IMR-90 (cell line): ENCODE results near the gene DNAJC17. TPM values are rescaled to one million over a fixed set of nuclear protein-coding genes. Genes with fewer than 3 reads are reported as not detected.

Source experiments
- ATAC-seq: fragments of 200-7000 bp; cut with Tn5 transposase; 2 replicates; pipeline ENCODE4 v1.9.1; 2020; ENCODE audit warnings: low read depth, mild to moderate bottlenecking, moderate library complexity
- BruUV-seq: library from RNA; stranded (reverse); fragments of 400-500 nt; replicated peaks from 2 replicates; lab custom pipeline; 2021; lab: Mats Ljungman, UMichigan
- CTCF ChIA-PET: fragments of 300-600 bp; formaldehyde crosslinking; extraction: SDS; loops from one replicate; lab custom pipeline; 2021; ENCODE audit warnings: antibody characterized with exemption; lab: Yijun Ruan, JAX
- POLR2A ChIA-PET: fragments of 300-600 bp; sonication (Branson Sonifier 250); formaldehyde crosslinking; loops from one replicate; lab custom pipeline; 2022; ENCODE audit warnings: antibody characterized with exemption; ENCODE audit not compliant: unreplicated experiment; lab: Charles Lee
- DNase-seq: peaks from one replicate; pipeline ENCODE4 v3.0.0; 2013
- H2AFZ ChIP-seq: replicated peaks from 2 replicates; pipeline ENCODE3; 2013; ENCODE audit warnings: low read length, mild to moderate bottlenecking; ENCODE audit not compliant: poor library complexity
- H2AK5ac ChIP-seq: 2 replicates; pipeline ENCODE4 v1.6.1; 2013; ENCODE audit warnings: low read depth, low read length, inconsistent platforms
- H2AK9ac ChIP-seq: replicated peaks from 2 replicates; pipeline ENCODE3; 2013; ENCODE audit warnings: mild to moderate bottlenecking, low read depth, low read length, moderate library complexity; ENCODE audit not compliant: poor library complexity
- H2BK120ac ChIP-seq: 2 replicates; pipeline ENCODE4 v1.6.1; 2013; ENCODE audit warnings: low read depth, low read length, inconsistent platforms
- H2BK15ac ChIP-seq: 3 replicates; pipeline ENCODE4 v1.6.1; 2013; ENCODE audit warnings: low read depth, low read length, inconsistent platforms
- H2BK20ac ChIP-seq: 2 replicates; pipeline ENCODE4 v1.6.1; 2013; ENCODE audit warnings: low read depth, mild to moderate bottlenecking, inconsistent platforms, low read length, moderate library complexity
- H2BK5ac ChIP-seq: 2 replicates; pipeline ENCODE4 v1.6.1; 2013; ENCODE audit warnings: mild to moderate bottlenecking, low read depth, low read length, inconsistent platforms; ENCODE audit not compliant: poor library complexity, severe bottlenecking
- H3K14ac ChIP-seq: replicated peaks from 2 replicates; pipeline ENCODE4 v1.6.1; 2013; ENCODE audit warnings: low read depth, low read length, inconsistent platforms
- H3K18ac ChIP-seq: 2 replicates; pipeline ENCODE4 v1.6.1; 2013; ENCODE audit warnings: low read depth, low read length, control low read depth
- H3K23ac ChIP-seq: 2 replicates; pipeline ENCODE4 v1.6.1; 2013; ENCODE audit warnings: low read depth, low read length, inconsistent platforms
- H3K27ac ChIP-seq: 2 replicates; pipeline ENCODE4 v1.5.1; 2013; ENCODE audit warnings: mild to moderate bottlenecking, control low read depth, low read length; ENCODE audit not compliant: insufficient read depth
- H3K27me3 ChIP-seq: 2 replicates; pipeline ENCODE4 v1.6.1; 2013; ENCODE audit warnings: low read length; ENCODE audit not compliant: control insufficient read depth, insufficient read depth
- H3K36me3 ChIP-seq: 2 replicates; pipeline ENCODE4 v1.6.1; 2013; ENCODE audit warnings: low read length, mixed read lengths; ENCODE audit not compliant: control insufficient read depth, insufficient read depth
- H3K4ac ChIP-seq: 2 replicates; pipeline ENCODE4 v1.6.1; 2013; ENCODE audit warnings: low read depth, low read length, inconsistent platforms
- H3K4me1 ChIP-seq: 2 replicates; pipeline ENCODE4 v1.6.1; 2013; ENCODE audit warnings: low read length, mixed read lengths; ENCODE audit not compliant: control insufficient read depth, insufficient read depth
- H3K4me2 ChIP-seq: 2 replicates; pipeline ENCODE4 v1.6.1; 2013; ENCODE audit warnings: low read depth, mild to moderate bottlenecking, control low read depth, low read length, moderate library complexity
- H3K4me3 ChIP-seq: 2 replicates; pipeline ENCODE4 v1.5.1; 2013; ENCODE audit warnings: low read depth, mild to moderate bottlenecking, control low read depth, low read length, moderate library complexity; ENCODE audit not compliant: insufficient read depth
- H3K56ac ChIP-seq: 2 replicates; pipeline ENCODE4 v1.6.1; 2013; ENCODE audit warnings: low read length, inconsistent platforms; ENCODE audit not compliant: insufficient read depth; ENCODE audit errors: extremely low read depth
- H3K79me1 ChIP-seq, 2 experiments: 2 replicates each; pipeline ENCODE4 v1.6.1; 2013; ENCODE audit warnings: low read length in 2 of 2, inconsistent platforms in 1 of 2, low read depth in 1 of 2
- H3K9ac ChIP-seq: 2 replicates; pipeline ENCODE4 v1.6.1; 2013; ENCODE audit warnings: low read depth, low read length, control low read depth
- H3K9me1 ChIP-seq: 2 replicates; pipeline ENCODE4 v1.6.1; 2013; ENCODE audit warnings: low read length, inconsistent platforms; ENCODE audit not compliant: insufficient read depth
- H3K9me3 ChIP-seq: 2 replicates; pipeline ENCODE4 v1.6.1; 2013; ENCODE audit warnings: low read length; ENCODE audit not compliant: control insufficient read depth, insufficient read depth
- H4K20me1 ChIP-seq: 2 replicates; pipeline ENCODE4 v1.6.1; 2013; ENCODE audit warnings: low read length, inconsistent platforms; ENCODE audit not compliant: insufficient read depth
- H4K5ac ChIP-seq: 2 replicates; pipeline ENCODE4 v1.6.1; 2013; ENCODE audit warnings: mild to moderate bottlenecking, low read depth, low read length, control low read depth
- H4K8ac ChIP-seq, 2 experiments: 2 replicates each; pipeline ENCODE4 v1.6.1; 2013; ENCODE audit warnings: low read depth in 2 of 2, low read length in 2 of 2, control low read depth in 1 of 2, inconsistent platforms in 1 of 2
- H4K91ac ChIP-seq: 2 replicates; pipeline ENCODE4 v1.6.1; 2013; ENCODE audit warnings: low read depth, low read length, inconsistent platforms; ENCODE audit not compliant: insufficient read depth
- BHLHE40 ChIP-seq: fragments of 150-350 bp; IDR thresholded peaks from 2 replicates; pipeline ENCODE4 v1.6.1; 2016; ENCODE audit warnings: mild to moderate bottlenecking, low read depth, low read length
- CEBPB ChIP-seq: IDR thresholded peaks from 2 replicates; pipeline ENCODE4 v1.6.1; 2012; ENCODE audit warnings: low read depth, low read length, improper control_type of control experiment
- CHD1 ChIP-seq: IDR thresholded peaks from 2 replicates; pipeline ENCODE4 v1.6.1; 2012; ENCODE audit warnings: low read depth, low read length, improper control_type of control experiment
- FOS ChIP-seq: fragments of 150-350 bp; IDR thresholded peaks from 2 replicates; pipeline ENCODE4 v1.6.1; 2016; ENCODE audit warnings: low read depth, low read length
- MAFK ChIP-seq: IDR thresholded peaks from 2 replicates; pipeline ENCODE4 v1.6.1; 2012; ENCODE audit warnings: low read depth, low read length, improper control_type of control experiment
- MAZ ChIP-seq: IDR thresholded peaks from 2 replicates; pipeline ENCODE4 v1.6.1; 2012; ENCODE audit warnings: low read depth, mild to moderate bottlenecking, low read length, improper control_type of control experiment, moderate library complexity, borderline replicate concordance
- MXI1 ChIP-seq: IDR thresholded peaks from 2 replicates; pipeline ENCODE4 v1.6.1; 2012; ENCODE audit warnings: low read depth, mild to moderate bottlenecking, low read length, moderate library complexity, borderline replicate concordance
- NFE2L2 ChIP-seq: fragments of 150-350 bp; IDR thresholded peaks from 2 replicates; pipeline ENCODE4 v1.6.1; 2016; ENCODE audit warnings: low read depth, mild to moderate bottlenecking, low read length
- POLR2A ChIP-seq: IDR thresholded peaks from 2 replicates; pipeline ENCODE4 v1.6.1; 2012; ENCODE audit warnings: mild to moderate bottlenecking, low read depth, low read length
- RAD21 ChIP-seq: IDR thresholded peaks from 2 replicates; pipeline ENCODE4 v1.6.1; 2012; ENCODE audit warnings: low read length, improper control_type of control experiment
- RCOR1 ChIP-seq: IDR thresholded peaks from 2 replicates; pipeline ENCODE4 v1.6.1; 2012; ENCODE audit warnings: mild to moderate bottlenecking, low read length, improper control_type of control experiment; ENCODE audit not compliant: insufficient replicate concordance
- RFX5 ChIP-seq: IDR thresholded peaks from 2 replicates; pipeline ENCODE4 v1.8.0; 2012; ENCODE audit warnings: low read depth, mild to moderate bottlenecking, low read length, moderate library complexity
- SMC3 ChIP-seq: fragments of 150-350 bp; IDR thresholded peaks from 2 replicates; pipeline ENCODE4 v1.6.1; 2016; ENCODE audit warnings: low read depth, mild to moderate bottlenecking, antibody characterized with exemption, low read length, moderate library complexity
- WGBS, 2 experiments: methylation state at CpG; one replicate each; pipeline versions ENCODE4 v1.1.5 to v1.1.7; 2013; ENCODE audit warnings: missing lambda C conversion rate in 2 of 2; ENCODE audit not compliant: insufficient read length in 1 of 2; ENCODE audit errors: extremely low coverage in 2 of 2; 5-methylcytosine and 5-hydroxymethylcytosine counted together
- dilution Hi-C: fragments of 300-500 bp; cut with HindIII; formaldehyde crosslinking; loops from one replicate; pipeline ENCODE4 v1.14.3; 2018; ENCODE audit warnings: low sequenced_read_pairs; ENCODE audit not compliant: unreplicated experiment
- in situ Hi-C: fragments of 300-500 bp; cut with MboI; formaldehyde crosslinking; loops from 3 replicates; pipeline ENCODE4 v1.14.3; 2019; ENCODE audit warnings: low sequenced_read_pairs, inconsistent platforms, mixed read lengths
- intact Hi-C: fragments of 100-400 bp; cut with micrococcal nuclease; formaldehyde crosslinking; loops from 2 replicates; pipeline ENCODE4 v1.10.0; 2022
- polyA plus RNA-seq, 3 experiments: library from polyadenylated mRNA; depleted of rRNA; stranded (reverse); fragments of >200 nt; gene quantifications; 2 replicates each; pipeline ENCODE4 v1.2.3, GENCODE V29; 2012; ENCODE audit warnings: low replicate concordance in 1 of 3
- total RNA-seq: library from RNA; depleted of rRNA; stranded (reverse); fragments of >200 nt; gene quantifications from 2 replicates; pipeline ENCODE4 v1.2.3, GENCODE V29; 2012
- TF ChIP-seq, protein P1 (sequence below): fragments of 150-350 bp; IDR thresholded peaks from 2 replicates; pipeline ENCODE4 v1.6.1; 2016; ENCODE audit warnings: low read depth, mild to moderate bottlenecking, low read length, moderate library complexity, borderline replicate concordance
- TF ChIP-seq, protein P2 (sequence below): fragments of 150-350 bp; IDR thresholded peaks from 2 replicates; pipeline ENCODE4 v1.6.1; 2017; ENCODE audit warnings: mild to moderate bottlenecking, antibody characterized with exemption, low read length, low read depth
- TF ChIP-seq, protein P3 (sequence below): conservative IDR thresholded peaks from 2 replicates; pipeline ENCODE4 v1.5.1; 2012; ENCODE audit warnings: mild to moderate bottlenecking, low read depth, low read length, improper control_type of control experiment

The DNAJC17 gene
- total and polyA plus RNA-seq, 2 of the 4 experiments (the other 2 are of a cell fraction), result 58.6 to 107 TPM

DNA sequence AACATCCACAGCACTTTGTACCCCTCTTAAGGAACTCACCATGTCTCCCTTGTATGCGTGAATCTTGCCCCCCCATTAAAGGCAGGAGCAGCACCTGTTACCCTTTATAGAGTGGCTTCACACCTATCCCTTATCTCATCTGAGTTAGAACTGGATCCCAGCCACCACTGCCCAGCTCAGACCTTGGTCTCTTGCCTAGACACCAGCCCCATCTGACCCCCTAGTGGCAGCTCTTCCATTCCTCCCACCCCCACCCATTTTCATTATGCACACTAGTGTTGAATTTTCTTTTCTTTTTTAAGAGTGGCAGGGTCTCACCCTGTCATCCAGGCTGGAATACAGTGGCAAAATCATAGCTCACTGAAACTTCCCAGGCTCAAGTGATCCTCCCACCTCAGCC, 3.6 kb downstream of the DNAJC17 start:
- Histone ChIP-seq H4K91ac (no peak overlapping the region), H3K14ac (no peak overlapping the region), H2AK5ac (no peak overlapping the region), H3K18ac (no peak overlapping the region), H2AFZ (no peak overlapping the region), H2BK5ac (no peak overlapping the region), H3K36me3 (no peaks in the 10 kb centered on the region; the same call in 1 of the 2 replicates), H4K5ac (no peak overlapping the region), H2AK9ac (no peak overlapping the region), H3K4me1 (peaks cover 6% of the 10 kb centered on the region), H4K20me1 (peaks cover 3% of the 10 kb centered on the region; the same call in 1 of the 2 replicates), H3K79me1 (peaks cover 45 to 72% of the 10 kb centered on the region in 2 experiments), H3K9me3 (no peaks in the 10 kb centered on the region), H3K4me3 (no peak overlapping the region), H4K8ac (no peak overlapping the region), H3K27me3 (no peaks in the 10 kb centered on the region), H2BK20ac (no peak overlapping the region), H3K56ac (no peak overlapping the region), H3K4me2 (no peak overlapping the region), H3K4ac (no peak overlapping the region), H3K23ac (no peak overlapping the region), H2BK15ac (no peak overlapping the region), H2BK120ac (no peak overlapping the region), H3K27ac (no peak overlapping the region), H3K9ac (no peak overlapping the region), H3K9me1 (peaks cover 3% of the 10 kb centered on the region; the same call in 1 of the 2 replicates)
- dilution Hi-C loops (no loop called here), in situ Hi-C loops (no loop called here), intact Hi-C loops (no loop called here)
- ATAC-seq (no peak), DNase-seq (no peak)
- 83% methylated on average over 1 of the region's 1 CpG; no CpG with 5 or more reads in 1 of the 2 experiments for WGBS, 2 experiments
- CTCF ChIA-PET, result interaction anchor here (0.7 kb wide), 1 partner anchor 11 kb away, joined by 5 read pairs; no protein-coding TSS in a partner anchor
- TF ChIP-seq RFX5, result no peak
- TF ChIP-seq BHLHE40, result no peak
- no peak for TF ChIP-seq RCOR1
- TF ChIP-seq, protein P1, sequence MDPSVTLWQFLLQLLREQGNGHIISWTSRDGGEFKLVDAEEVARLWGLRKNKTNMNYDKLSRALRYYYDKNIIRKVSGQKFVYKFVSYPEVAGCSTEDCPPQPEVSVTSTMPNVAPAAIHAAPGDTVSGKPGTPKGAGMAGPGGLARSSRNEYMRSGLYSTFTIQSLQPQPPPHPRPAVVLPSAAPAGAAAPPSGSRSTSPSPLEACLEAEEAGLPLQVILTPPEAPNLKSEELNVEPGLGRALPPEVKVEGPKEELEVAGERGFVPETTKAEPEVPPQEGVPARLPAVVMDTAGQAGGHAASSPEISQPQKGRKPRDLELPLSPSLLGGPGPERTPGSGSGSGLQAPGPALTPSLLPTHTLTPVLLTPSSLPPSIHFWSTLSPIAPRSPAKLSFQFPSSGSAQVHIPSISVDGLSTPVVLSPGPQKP, result no peak
- TF ChIP-seq MAZ, result no peak
- no peak for TF ChIP-seq RAD21
- no peak for TF ChIP-seq POLR2A
- no peak for TF ChIP-seq MAFK
- no peak for TF ChIP-seq CHD1
- no peak for TF ChIP-seq CEBPB
- TF ChIP-seq MXI1, result no peak
- no peak for TF ChIP-seq SMC3
- TF ChIP-seq, protein P2, sequence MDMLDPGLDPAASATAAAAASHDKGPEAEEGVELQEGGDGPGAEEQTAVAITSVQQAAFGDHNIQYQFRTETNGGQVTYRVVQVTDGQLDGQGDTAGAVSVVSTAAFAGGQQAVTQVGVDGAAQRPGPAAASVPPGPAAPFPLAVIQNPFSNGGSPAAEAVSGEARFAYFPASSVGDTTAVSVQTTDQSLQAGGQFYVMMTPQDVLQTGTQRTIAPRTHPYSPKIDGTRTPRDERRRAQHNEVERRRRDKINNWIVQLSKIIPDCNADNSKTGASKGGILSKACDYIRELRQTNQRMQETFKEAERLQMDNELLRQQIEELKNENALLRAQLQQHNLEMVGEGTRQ, result no peak
- TF ChIP-seq NFE2L2, result no peak
- TF ChIP-seq FOS, result no peak
- TF ChIP-seq, protein P3, sequence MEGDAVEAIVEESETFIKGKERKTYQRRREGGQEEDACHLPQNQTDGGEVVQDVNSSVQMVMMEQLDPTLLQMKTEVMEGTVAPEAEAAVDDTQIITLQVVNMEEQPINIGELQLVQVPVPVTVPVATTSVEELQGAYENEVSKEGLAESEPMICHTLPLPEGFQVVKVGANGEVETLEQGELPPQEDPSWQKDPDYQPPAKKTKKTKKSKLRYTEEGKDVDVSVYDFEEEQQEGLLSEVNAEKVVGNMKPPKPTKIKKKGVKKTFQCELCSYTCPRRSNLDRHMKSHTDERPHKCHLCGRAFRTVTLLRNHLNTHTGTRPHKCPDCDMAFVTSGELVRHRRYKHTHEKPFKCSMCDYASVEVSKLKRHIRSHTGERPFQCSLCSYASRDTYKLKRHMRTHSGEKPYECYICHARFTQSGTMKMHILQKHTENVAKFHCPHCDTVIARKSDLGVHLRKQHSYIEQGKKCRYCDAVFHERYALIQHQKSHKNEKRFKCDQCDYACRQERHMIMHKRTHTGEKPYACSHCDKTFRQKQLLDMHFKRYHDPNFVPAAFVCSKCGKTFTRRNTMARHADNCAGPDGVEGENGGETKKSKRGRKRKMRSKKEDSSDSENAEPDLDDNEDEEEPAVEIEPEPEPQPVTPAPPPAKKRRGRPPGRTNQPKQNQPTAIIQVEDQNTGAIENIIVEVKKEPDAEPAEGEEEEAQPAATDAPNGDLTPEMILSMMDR, result no peak
- no TSS peak for BruUV-seq
- POLR2A ChIA-PET, result interaction anchor here (0.7 kb wide), 1 partner anchor 377 kb away, joined by 7 read pairs; no protein-coding TSS in a partner anchor
